Testis (tissue), 2 donors: ENCODE data around the gene ERC2.

Experiments used
- CTCF ChIP-seq, 3 experiments: fragments of 450-650 bp in 2 of 3; fragments of 200-600 bp in 1 of 3; sonication (generic) in 1 of 3; IDR thresholded peaks; one replicate each; pipeline ENCODE4 v1.5.1; 2016 to 2019; ENCODE audit warnings: antibody characterized with exemption in 3 of 3, mild to moderate bottlenecking in 2 of 3, moderate library complexity in 1 of 3
- POLR2A ChIP-seq: fragments of 450-650 bp; IDR thresholded peaks from one replicate; pipeline ENCODE4 v1.6.1; 2017; ENCODE audit warnings: antibody characterized with exemption, mild to moderate bottlenecking, moderate library complexity

- peak in 1 of 3 experiments; percentile 17 for TF ChIP-seq CTCF (IDR thresholded peaks at IDR 0.05)
- TF ChIP-seq POLR2A: no peak
These were observed 919.1 kb downstream of the ERC2 start for GRCh38 chr3:55549177-55549576.
